Measurements from ENCODE around the gene FBXL4.

The FBXL4 gene

DNA sequence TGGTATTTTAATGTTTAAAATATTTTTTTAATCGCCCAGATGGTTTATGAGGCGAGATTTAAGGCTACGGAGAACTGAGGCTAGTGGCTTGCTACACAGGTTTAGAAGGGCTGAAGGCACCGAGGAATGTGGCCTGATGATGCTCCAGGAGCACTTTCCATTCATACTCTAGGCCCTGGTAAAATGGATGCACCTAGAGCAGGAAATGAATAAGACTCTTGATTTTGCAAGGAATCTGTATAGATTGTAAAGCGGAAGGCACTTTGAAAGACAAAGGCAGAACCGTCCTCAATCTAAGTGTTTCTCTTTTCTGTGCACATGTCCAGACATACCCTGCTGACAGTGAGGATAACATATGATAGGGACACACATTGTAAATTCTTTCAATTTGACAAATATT lies 83.2 kb downstream of the FBXL4 start:
- Histone ChIP-seq H3K9ac (ENCODE audit: low read length) (no peak overlapping the region), H4K91ac (ENCODE audit: low read depth, low read length) (no peak overlapping the region), H3K4ac (ENCODE audit: low read depth, low read length) (no peak overlapping the region), H3K27ac (ENCODE audit: low read depth, low read length) (no peak overlapping the region), H3K23ac (ENCODE audit: low read length) (no peak overlapping the region), H3K4me3 (ENCODE audit: low read depth, low read length) (no peak overlapping the region), H3K79me2 (ENCODE audit: control insufficient read depth, insufficient read depth, low read length, poor library complexity) (no peaks in the 10 kb centered on the region), H2AK5ac (ENCODE audit: low read length) (no peak overlapping the region), H3K79me1 (ENCODE audit: low read length) (no peaks in the 10 kb centered on the region), H3K14ac (ENCODE audit: low read length) (no peak overlapping the region), H2BK120ac (ENCODE audit: insufficient read depth, low read length, poor library complexity) (no peak overlapping the region), H3K18ac (ENCODE audit: low read length) (no peak overlapping the region), H2AFZ (ENCODE audit: insufficient read depth, low read length, poor library complexity) (no peak overlapping the region), H3K4me2 (ENCODE audit: low read length) (no peak overlapping the region), H3K27me3 (ENCODE audit: insufficient read depth, low read length) (no peaks in the 10 kb centered on the region), H2BK5ac (ENCODE audit: low read depth, low read length, poor library complexity) (no peak overlapping the region), H3K36me3 (ENCODE audit: control insufficient read depth in 1 of 2, insufficient read depth in 2 of 2, low read length in 2 of 2) (no peaks in the 10 kb centered on the region), H4K8ac (ENCODE audit: low read depth, low read length) (no peak overlapping the region), H4K12ac (ENCODE audit: low read depth, low read length) (no peak overlapping the region), H2BK12ac (ENCODE audit: low read length) (no peak overlapping the region), H3K9me3 (ENCODE audit: insufficient read depth, low read depth, low read length) (no peaks in the 10 kb centered on the region), H3K4me1 (ENCODE audit: control insufficient read depth in 1 of 2, insufficient read depth in 2 of 2, low read length in 2 of 2) (no peaks in the 10 kb centered on the region)
- WGBS (ENCODE audit: extremely low coverage, insufficient coverage, insufficient read length), result no CpG with 5 or more reads among the region's 6 CpGs
- DNase-seq, result no peak

DNA sequence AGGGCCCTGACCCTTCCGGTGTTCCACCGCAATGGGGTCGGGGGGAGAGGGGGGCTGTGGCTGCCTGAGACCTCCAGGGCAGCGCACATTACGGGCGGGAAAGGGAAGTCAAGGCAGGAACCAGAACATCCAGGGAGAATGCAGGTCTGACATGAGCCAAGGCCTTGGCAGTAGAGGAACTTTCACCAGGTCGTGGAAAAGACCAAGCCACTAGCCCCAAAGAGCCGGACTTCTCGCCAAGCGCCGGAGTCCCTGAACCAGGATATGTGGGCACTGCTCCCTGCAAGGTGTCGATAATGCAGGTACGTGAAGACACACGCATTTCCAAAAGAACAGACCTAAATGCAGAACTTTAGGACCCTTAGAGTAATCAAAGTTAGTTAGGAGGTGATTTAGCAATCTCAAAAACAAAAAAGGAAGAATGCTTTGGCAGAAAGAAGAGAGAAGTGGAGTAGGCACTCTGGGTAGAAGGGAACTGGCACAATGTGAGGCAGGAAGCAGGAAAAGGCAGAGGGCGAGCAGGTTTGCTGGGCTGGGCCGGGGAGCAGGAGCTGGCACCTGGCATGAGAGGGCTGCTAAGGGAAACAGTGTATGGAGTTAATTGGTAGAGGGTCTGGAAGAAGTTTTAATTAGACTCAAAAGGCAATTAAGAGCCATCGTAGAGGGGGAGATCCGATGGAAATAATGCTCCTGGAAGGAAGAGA lies 99.1 kb downstream of the FBXL4 start:
- Histone ChIP-seq H3K9ac (ENCODE audit: low read length) (no peak overlapping the region), H2BK120ac (ENCODE audit: insufficient read depth, low read length, poor library complexity) (no peak overlapping the region), H4K8ac (ENCODE audit: low read depth, low read length) (no peak overlapping the region), H3K4me1 (ENCODE audit: control insufficient read depth in 1 of 2, insufficient read depth in 2 of 2, low read length in 2 of 2) (peaks cover 0 to 2% of the 10 kb centered on the region in 2 experiments), H2BK5ac (ENCODE audit: low read depth, low read length, poor library complexity) (no peak overlapping the region), H2AFZ (ENCODE audit: insufficient read depth, low read length, poor library complexity) (no peak overlapping the region), H3K27ac (ENCODE audit: low read depth, low read length) (no peak overlapping the region), H3K79me2 (ENCODE audit: control insufficient read depth, insufficient read depth, low read length, poor library complexity) (no peaks in the 10 kb centered on the region), H3K23ac (ENCODE audit: low read length) (no peak overlapping the region), H3K4me2 (ENCODE audit: low read length) (peak overlapping the region; percentile 64), H4K91ac (ENCODE audit: low read depth, low read length) (no peak overlapping the region), H3K4ac (ENCODE audit: low read depth, low read length) (no peak overlapping the region), H2AK5ac (ENCODE audit: low read length) (no peak overlapping the region), H3K27me3 (ENCODE audit: insufficient read depth, low read length) (peaks cover 16% of the 10 kb centered on the region), H3K36me3 (ENCODE audit: control insufficient read depth in 1 of 2, insufficient read depth in 2 of 2, low read length in 2 of 2) (no peaks in the 10 kb centered on the region), H3K18ac (ENCODE audit: low read length) (no peak overlapping the region), H3K4me3 (ENCODE audit: low read depth, low read length) (no peak overlapping the region), H3K9me3 (ENCODE audit: insufficient read depth, low read depth, low read length) (no peaks in the 10 kb centered on the region), H2BK12ac (ENCODE audit: low read length) (no peak overlapping the region), H3K79me1 (ENCODE audit: low read length) (no peaks in the 10 kb centered on the region), H3K14ac (ENCODE audit: low read length) (no peak overlapping the region), H4K12ac (ENCODE audit: low read depth, low read length) (no peak overlapping the region)
- WGBS (ENCODE audit: extremely low coverage, insufficient coverage, insufficient read length), result no CpG with 5 or more reads among the region's 18 CpGs
- no peak for DNase-seq

DNA sequence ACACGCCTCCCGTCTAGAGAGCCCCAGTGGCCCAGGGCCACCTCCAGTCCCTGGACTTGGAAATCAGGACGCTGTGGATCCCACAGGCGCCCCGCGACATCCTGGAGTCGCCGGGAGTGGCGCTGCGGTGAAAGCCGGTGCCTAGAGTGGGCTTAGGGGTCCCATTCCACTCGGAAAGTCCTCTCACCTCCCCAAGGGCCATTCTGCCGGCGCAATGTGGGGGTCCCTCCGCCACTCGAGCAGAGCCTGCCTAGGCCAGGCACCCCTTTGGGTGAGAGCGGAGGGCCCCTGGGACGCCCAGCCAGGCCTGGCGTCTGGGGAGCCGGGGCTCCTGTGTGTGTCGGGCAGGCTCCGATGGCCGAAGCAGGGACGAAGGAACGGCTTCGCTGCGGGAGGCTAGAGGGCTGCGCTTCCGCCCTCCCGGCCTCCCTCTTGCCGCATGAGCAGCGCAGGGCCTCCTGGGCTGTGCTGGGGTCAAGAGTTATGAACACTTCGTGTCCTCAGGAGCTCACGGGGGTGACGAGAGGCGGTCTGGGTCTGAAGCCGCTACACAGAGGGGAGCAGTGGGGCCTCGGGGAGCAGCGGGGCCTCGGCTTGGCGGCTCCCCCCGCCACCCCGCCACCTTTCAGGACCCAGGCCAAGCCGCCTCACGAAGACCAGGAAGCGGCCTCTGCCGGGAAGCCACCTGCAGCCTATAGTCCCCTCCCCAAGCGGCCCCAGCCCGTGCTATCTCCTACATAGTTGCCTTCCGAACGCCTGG lies 99.8 kb downstream of the FBXL4 start:
- no peak overlapping the region for H3K9ac ChIP-seq (ENCODE audit: low read length)
- DNase-seq, result no peak
- H3K18ac ChIP-seq (ENCODE audit: low read length), result no peak overlapping the region
- no CpG with 5 or more reads among the region's 51 CpGs for WGBS (ENCODE audit: extremely low coverage, insufficient coverage, insufficient read length)
- no peaks in the 10 kb centered on the region for H3K36me3 ChIP-seq (ENCODE audit: control insufficient read depth in 1 of 2, insufficient read depth in 2 of 2, low read length in 2 of 2)
- no peak overlapping the region for H3K23ac ChIP-seq (ENCODE audit: low read length)
- no peak overlapping the region for H2BK5ac ChIP-seq (ENCODE audit: low read depth, low read length, poor library complexity)
- H3K27me3 ChIP-seq (ENCODE audit: insufficient read depth, low read length), result peaks cover 23% of the 10 kb centered on the region
- H4K12ac ChIP-seq (ENCODE audit: low read depth, low read length), result no peak overlapping the region
- H2AFZ ChIP-seq (ENCODE audit: insufficient read depth, low read length, poor library complexity), result peak overlapping the region; percentile 25
- H3K27ac ChIP-seq (ENCODE audit: low read depth, low read length), result no peak overlapping the region
- no peak overlapping the region for H3K4ac ChIP-seq (ENCODE audit: low read depth, low read length)
- no peak overlapping the region for H2BK120ac ChIP-seq (ENCODE audit: insufficient read depth, low read length, poor library complexity)
- no peak overlapping the region for H4K8ac ChIP-seq (ENCODE audit: low read depth, low read length)
- H2BK12ac ChIP-seq (ENCODE audit: low read length), result no peak overlapping the region
- peak overlapping the region; percentile 64 for H3K4me2 ChIP-seq (ENCODE audit: low read length)
- no peak overlapping the region for H2AK5ac ChIP-seq (ENCODE audit: low read length)
- H3K4me1 ChIP-seq (ENCODE audit: control insufficient read depth in 1 of 2, insufficient read depth in 2 of 2, low read length in 2 of 2), result peaks cover 0 to 4% of the 10 kb centered on the region in 2 experiments
- H3K79me2 ChIP-seq (ENCODE audit: control insufficient read depth, insufficient read depth, low read length, poor library complexity), result no peaks in the 10 kb centered on the region
- no peaks in the 10 kb centered on the region for H3K9me3 ChIP-seq (ENCODE audit: insufficient read depth, low read depth, low read length)
- H3K14ac ChIP-seq (ENCODE audit: low read length), result no peak overlapping the region
- H3K79me1 ChIP-seq (ENCODE audit: low read length), result no peaks in the 10 kb centered on the region
- H4K91ac ChIP-seq (ENCODE audit: low read depth, low read length), result no peak overlapping the region
- peak overlapping the region; percentile 37 for H3K4me3 ChIP-seq (ENCODE audit: low read depth, low read length)

DNA sequence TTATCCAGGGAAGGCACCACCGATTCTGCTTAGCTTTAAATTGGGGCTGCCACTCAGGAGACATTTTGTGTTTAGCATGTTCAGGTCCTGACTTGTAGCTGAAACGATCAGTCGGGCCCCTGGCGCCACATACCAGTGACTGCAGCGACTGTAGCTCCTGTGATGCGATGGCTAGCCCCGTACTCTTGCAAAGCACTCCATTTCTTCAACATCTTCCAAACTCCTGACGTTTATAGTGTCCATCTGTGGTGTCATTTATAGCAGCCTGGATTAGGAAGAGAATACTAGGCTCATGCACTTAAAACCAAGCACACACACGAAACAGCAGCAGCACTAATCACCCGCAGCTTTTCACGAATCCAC lies 100.3 kb downstream of the FBXL4 start:
- Histone ChIP-seq H3K79me2 (ENCODE audit: control insufficient read depth, insufficient read depth, low read length, poor library complexity) (no peaks in the 10 kb centered on the region), H3K4me3 (ENCODE audit: low read depth, low read length) (no peak overlapping the region), H2AK5ac (ENCODE audit: low read length) (no peak overlapping the region), H3K36me3 (ENCODE audit: control insufficient read depth in 1 of 2, insufficient read depth in 2 of 2, low read length in 2 of 2) (no peaks in the 10 kb centered on the region), H3K4me2 (ENCODE audit: low read length) (peak overlapping the region; percentile 64), H3K27ac (ENCODE audit: low read depth, low read length) (no peak overlapping the region), H2BK12ac (ENCODE audit: low read length) (no peak overlapping the region), H4K8ac (ENCODE audit: low read depth, low read length) (no peak overlapping the region), H3K18ac (ENCODE audit: low read length) (no peak overlapping the region), H3K23ac (ENCODE audit: low read length) (no peak overlapping the region), H3K4me1 (ENCODE audit: control insufficient read depth in 1 of 2, insufficient read depth in 2 of 2, low read length in 2 of 2) (peaks cover 0 to 4% of the 10 kb centered on the region in 2 experiments), H3K9me3 (ENCODE audit: insufficient read depth, low read depth, low read length) (peaks cover 1% of the 10 kb centered on the region), H2AFZ (ENCODE audit: insufficient read depth, low read length, poor library complexity) (no peak overlapping the region), H3K27me3 (ENCODE audit: insufficient read depth, low read length) (peaks cover 29% of the 10 kb centered on the region), H2BK5ac (ENCODE audit: low read depth, low read length, poor library complexity) (no peak overlapping the region), H4K12ac (ENCODE audit: low read depth, low read length) (no peak overlapping the region), H4K91ac (ENCODE audit: low read depth, low read length) (no peak overlapping the region), H2BK120ac (ENCODE audit: insufficient read depth, low read length, poor library complexity) (no peak overlapping the region), H3K14ac (ENCODE audit: low read length) (no peak overlapping the region), H3K9ac (ENCODE audit: low read length) (no peak overlapping the region), H3K79me1 (ENCODE audit: low read length) (no peaks in the 10 kb centered on the region), H3K4ac (ENCODE audit: low read depth, low read length) (no peak overlapping the region)
- DNase-seq, result no peak
- WGBS (ENCODE audit: extremely low coverage, insufficient coverage, insufficient read length), result no CpG with 5 or more reads among the region's 11 CpGs

All from trophoblast cell (in vitro differentiated cells and primary cell).